Progenitor cell of endocrine pancreas (in vitro differentiated cells): ENCODE data around the gene TIMM44. TPM values are rescaled to one million over a fixed set of nuclear protein-coding genes. Genes with fewer than 3 reads are reported as not detected.

Source experiments
- DNase-seq: peaks from one replicate; pipeline ENCODE4 v3.0.0; 2021; ENCODE audit warnings: low spot score; ENCODE audit not compliant: unreplicated experiment
- H3K27ac Mint-ChIP-seq: 2 replicates; pipeline ENCODE4 v1.8.0; 2021; ENCODE audit warnings: mild to moderate bottlenecking, moderate library complexity, mixed read lengths
- H3K27me3 Mint-ChIP-seq: 2 replicates; pipeline ENCODE4 v1.8.0; 2021; ENCODE audit warnings: mixed read lengths
- H3K36me3 Mint-ChIP-seq: 2 replicates; pipeline ENCODE4 v1.8.0; 2022; ENCODE audit warnings: mixed read lengths; ENCODE audit not compliant: insufficient read depth
- H3K4me1 Mint-ChIP-seq: 2 replicates; pipeline ENCODE4 v1.8.0; 2021; ENCODE audit warnings: low read depth, mixed read lengths
- H3K4me3 Mint-ChIP-seq: 2 replicates; pipeline ENCODE4 v1.8.0; 2021; ENCODE audit warnings: low read depth, mild to moderate bottlenecking, moderate library complexity, mixed read lengths
- H3K9me3 Mint-ChIP-seq: 2 replicates; pipeline ENCODE4 v1.8.0; 2021; ENCODE audit warnings: low read depth, mixed read lengths
- CTCF ChIP-seq: fragments of 200-600 bp; sonication (generic); IDR thresholded peaks from one replicate; pipeline ENCODE4 v1.5.0; 2021; ENCODE audit warnings: antibody characterized with exemption, mild to moderate bottlenecking; ENCODE audit not compliant: unreplicated experiment
- total RNA-seq: library from RNA; stranded (reverse); gene quantifications from 2 replicates; pipeline ENCODE4 v1.2.1, GENCODE V29; 2021

The TIMM44 gene
- total RNA-seq, 1 donor from 2014 or later, result 75.2 TPM

- no peak for DNase-seq
- no peaks in the 10 kb centered on the region for H3K36me3 Mint-ChIP-seq
Measured at GRCh38 chr19:7883105-7883504, 60.4 kb downstream of the TIMM44 start.

GRCh38 chr19:7881910-7882309, 61.6 kb downstream of the TIMM44 start:
- no peaks in the 10 kb centered on the region for H3K36me3 Mint-ChIP-seq
- H3K27ac Mint-ChIP-seq, result no peak overlapping the region
- H3K27me3 Mint-ChIP-seq, result peaks cover 7% of the 10 kb centered on the region
- H3K4me3 Mint-ChIP-seq, result no peak overlapping the region
- H3K4me1 Mint-ChIP-seq, result no peaks in the 10 kb centered on the region
- TF ChIP-seq CTCF, result no peak
- H3K9me3 Mint-ChIP-seq, result no peaks in the 10 kb centered on the region
- DNase-seq, result no peak

More at GRCh38 chr19:7883105-7883504, 60.4 kb downstream of the TIMM44 start:
- TF ChIP-seq CTCF, result no peak
- Mint-ChIP-seq H3K27me3 (peaks cover 10% of the 10 kb centered on the region), H3K9me3 (no peaks in the 10 kb centered on the region), H3K27ac (no peak overlapping the region), H3K4me1 (no peaks in the 10 kb centered on the region), H3K4me3 (no peak overlapping the region)

GRCh38 chr19:7879836-7880235, 63.6 kb downstream of the TIMM44 start:
- H3K36me3 Mint-ChIP-seq, result no peaks in the 10 kb centered on the region
- no peak for TF ChIP-seq CTCF
- H3K27ac Mint-ChIP-seq, result peak overlapping the region; percentile 49
- DNase-seq, result no peak
- no peak overlapping the region for H3K4me3 Mint-ChIP-seq
- peaks cover 3% of the 10 kb centered on the region for H3K27me3 Mint-ChIP-seq
- no peaks in the 10 kb centered on the region for H3K9me3 Mint-ChIP-seq
- no peaks in the 10 kb centered on the region for H3K4me1 Mint-ChIP-seq

- no peak for TF ChIP-seq CTCF
- H3K4me1 Mint-ChIP-seq, result peaks cover 1% of the 10 kb centered on the region
- no peak for DNase-seq
- no peak overlapping the region for H3K27ac Mint-ChIP-seq
- peaks cover 3% of the 10 kb centered on the region for H3K27me3 Mint-ChIP-seq
- no peaks in the 10 kb centered on the region for H3K36me3 Mint-ChIP-seq
- H3K9me3 Mint-ChIP-seq, result no peaks in the 10 kb centered on the region
- no peak overlapping the region for H3K4me3 Mint-ChIP-seq
Measured at GRCh38 chr19:7879111-7879807, 64.2 kb downstream of the TIMM44 start.

- DNase-seq, result no peak
- no peak overlapping the region for H3K27ac Mint-ChIP-seq
- TF ChIP-seq CTCF, result no peak
- no peaks in the 10 kb centered on the region for H3K36me3 Mint-ChIP-seq
- no peaks in the 10 kb centered on the region for H3K9me3 Mint-ChIP-seq
- H3K27me3 Mint-ChIP-seq, result peaks cover 3% of the 10 kb centered on the region
- peaks cover 1% of the 10 kb centered on the region for H3K4me1 Mint-ChIP-seq
- no peak overlapping the region for H3K4me3 Mint-ChIP-seq
Measured at GRCh38 chr19:7877249-7877836, 66.1 kb downstream of the TIMM44 start.

Other genes with a start within 250 kb of the TIMM44 start
- gene FCER2, start 241.5 kb downstream of the TIMM44 start, total RNA-seq, result not detected in 2 replicates
- not detected in 2 replicates for gene CLEC4G, start 211.6 kb downstream of the TIMM44 start, total RNA-seq
- gene CD209, start 196.1 kb downstream of the TIMM44 start, total RNA-seq, result not detected in 2 replicates
- 0.36 and 0.42 TPM in 2 replicates for gene CLEC4M, start 180.4 kb downstream of the TIMM44 start, total RNA-seq
- 15.2 and 16.2 TPM in 2 replicates for gene EVI5L, start 113.4 kb downstream of the TIMM44 start, total RNA-seq
- gene PRR36, start 69.3 kb downstream of the TIMM44 start, total RNA-seq, result 37.4 and 40.4 TPM in 2 replicates
- 3.6 and 3.9 TPM in 2 replicates for gene LRRC8E, start 55.2 kb downstream of the TIMM44 start, total RNA-seq
- gene MAP2K7, start 39.8 kb downstream of the TIMM44 start, total RNA-seq, result 50.7 and 53.5 TPM in 2 replicates
- 0.67 and 1.1 TPM in 2 replicates for gene TGFBR3L, start 28.8 kb downstream of the TIMM44 start, total RNA-seq
- 9.9 and 10.8 TPM in 2 replicates for gene SNAPC2, start 23.3 kb downstream of the TIMM44 start, total RNA-seq
- 97.9 and 114 TPM in 2 replicates for gene CTXN1, start 17.5 kb downstream of the TIMM44 start, total RNA-seq
- gene ELAVL1, start 62.0 kb upstream of the TIMM44 start, total RNA-seq, result 125 and 130 TPM in 2 replicates
- gene CCL25, start 109.1 kb upstream of the TIMM44 start, total RNA-seq, result not detected in 2 replicates
- 121 and 122 TPM in 2 replicates for gene FBN3, start 205.9 kb upstream of the TIMM44 start, total RNA-seq